NOMO-1 treated with dmso at 0.1 percent for 144 hours (cell line): ENCODE data around the gene UBE2C.
A peak's percentile ranks its signal among the peaks of the same experiment; 100 is the strongest.

Experiments used
- DNase-seq: peaks from one replicate; lab custom pipeline; 2025; ENCODE audit not compliant: unreplicated experiment; lab: John Stamatoyannopoulos, UW

Gene UBE2C

DNA sequence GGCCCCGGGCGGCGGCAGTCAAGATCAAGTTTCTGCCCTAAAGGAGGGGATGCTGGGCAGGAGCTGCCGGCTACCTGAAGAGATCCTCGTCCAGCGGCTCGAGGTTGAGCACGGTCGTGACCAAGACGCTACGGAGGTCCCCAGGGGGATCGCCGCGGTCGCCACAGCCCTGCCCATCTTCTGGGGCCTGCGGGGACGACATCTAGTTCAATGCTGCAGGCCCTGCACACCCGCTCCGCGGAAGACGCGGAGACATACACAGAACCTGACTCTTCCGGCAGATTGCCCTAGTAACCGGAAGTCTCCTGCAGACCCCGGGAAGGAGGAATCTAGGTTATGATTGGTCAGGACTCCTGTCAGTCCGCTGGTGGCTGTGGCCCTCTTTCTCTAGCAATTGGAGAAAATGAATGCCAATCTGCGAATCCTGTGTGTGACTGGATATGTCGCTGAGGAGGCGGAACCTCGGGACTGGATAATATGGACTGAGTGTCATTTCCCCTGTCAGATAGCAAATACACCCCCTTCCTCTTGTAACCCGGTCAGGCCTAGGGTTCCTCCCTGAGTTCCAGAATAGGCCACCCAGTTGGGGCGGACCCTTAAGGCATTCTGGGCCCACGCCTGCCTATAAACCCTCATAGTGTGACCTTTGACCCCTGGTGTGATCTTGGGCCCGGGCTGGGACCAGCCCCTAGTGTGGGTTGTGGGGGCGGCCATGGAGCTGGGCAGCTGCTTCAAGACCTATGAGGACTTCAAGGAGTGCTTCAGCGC is 44.9 kb downstream of the UBE2C start, which contains the start of the genes ACOT8 and ZSWIM3:
ACOT8 (minus strand) TSS at position 279 of the 768 bp plus-strand sequence; CDS start at position 202, 77 bp downstream.
ZSWIM3 (plus strand) TSS at position 501 of the 768 bp plus-strand sequence; CDS start at position 713, 212 bp downstream.
- peak; percentile 99 for DNase-seq

DNA sequence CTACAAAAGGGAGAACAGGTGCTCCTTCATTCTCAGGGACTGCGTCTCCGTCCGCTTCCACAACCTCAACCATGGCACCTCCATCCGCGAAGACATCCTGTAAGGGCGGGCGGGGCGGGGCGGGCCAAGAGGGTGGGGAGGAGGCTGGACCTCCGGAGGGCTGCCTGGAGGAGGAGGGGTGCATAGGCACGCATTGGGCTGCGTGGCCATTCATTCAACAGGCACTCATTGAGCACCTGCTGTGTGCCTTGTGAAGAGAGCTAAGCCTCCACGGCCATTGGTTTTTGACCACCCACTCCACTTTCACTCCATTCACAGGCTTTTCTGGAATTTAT is 45.4 kb downstream of the UBE2C start:
- DNase-seq, result peak; percentile 38

DNA sequence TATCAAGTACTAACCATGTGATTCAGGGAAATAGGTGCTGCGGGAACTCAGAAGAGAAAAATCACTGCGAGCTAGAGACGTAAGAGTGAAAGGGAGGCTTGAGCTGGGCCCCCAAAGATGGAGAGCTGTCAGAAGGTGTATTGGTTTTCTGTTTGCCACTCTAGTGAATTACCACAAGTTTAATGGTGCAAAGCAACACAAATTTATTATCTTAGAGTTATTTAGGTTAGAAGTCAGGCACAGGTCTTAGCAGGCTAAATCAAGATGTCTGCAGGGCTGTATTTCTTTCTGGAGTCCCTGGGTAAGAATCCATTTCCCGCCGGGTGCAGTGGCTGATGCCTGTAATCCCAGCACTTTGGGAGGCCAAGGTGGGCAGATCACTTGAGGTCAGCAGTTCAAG is 47.5 kb downstream of the UBE2C start:
- DNase-seq, result no peak

DNA sequence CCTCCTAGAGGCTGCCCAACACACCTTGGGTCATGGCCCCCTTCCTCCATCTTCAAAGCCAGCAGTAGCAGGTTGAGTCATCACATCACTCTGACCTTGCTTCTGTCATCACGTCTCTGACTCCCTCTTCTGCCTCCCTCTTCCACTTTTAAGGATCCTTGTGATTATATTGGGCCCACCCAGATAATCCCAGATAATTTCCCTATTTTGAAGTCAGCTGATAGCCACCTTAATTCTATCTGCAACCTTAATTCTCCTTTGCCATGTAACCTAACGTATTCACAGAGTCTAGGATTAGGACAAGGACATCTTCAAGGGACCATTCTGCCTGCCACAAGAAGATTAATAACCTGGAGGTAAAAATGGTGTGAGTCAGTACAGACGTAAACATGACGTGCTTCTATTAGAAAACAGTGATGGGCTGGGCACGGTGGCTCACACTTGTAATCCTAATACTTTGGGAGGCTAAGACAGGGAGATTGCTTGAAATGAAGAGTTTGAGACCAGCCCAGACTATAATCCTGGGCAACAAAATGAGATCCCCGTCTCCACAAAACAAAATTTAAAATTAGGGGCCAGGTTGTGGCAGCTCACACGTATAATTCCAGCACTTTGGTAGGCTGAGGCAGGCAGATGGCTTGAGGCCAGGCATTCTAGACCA is 48.2 kb downstream of the UBE2C start:
- no peak for DNase-seq

DNA sequence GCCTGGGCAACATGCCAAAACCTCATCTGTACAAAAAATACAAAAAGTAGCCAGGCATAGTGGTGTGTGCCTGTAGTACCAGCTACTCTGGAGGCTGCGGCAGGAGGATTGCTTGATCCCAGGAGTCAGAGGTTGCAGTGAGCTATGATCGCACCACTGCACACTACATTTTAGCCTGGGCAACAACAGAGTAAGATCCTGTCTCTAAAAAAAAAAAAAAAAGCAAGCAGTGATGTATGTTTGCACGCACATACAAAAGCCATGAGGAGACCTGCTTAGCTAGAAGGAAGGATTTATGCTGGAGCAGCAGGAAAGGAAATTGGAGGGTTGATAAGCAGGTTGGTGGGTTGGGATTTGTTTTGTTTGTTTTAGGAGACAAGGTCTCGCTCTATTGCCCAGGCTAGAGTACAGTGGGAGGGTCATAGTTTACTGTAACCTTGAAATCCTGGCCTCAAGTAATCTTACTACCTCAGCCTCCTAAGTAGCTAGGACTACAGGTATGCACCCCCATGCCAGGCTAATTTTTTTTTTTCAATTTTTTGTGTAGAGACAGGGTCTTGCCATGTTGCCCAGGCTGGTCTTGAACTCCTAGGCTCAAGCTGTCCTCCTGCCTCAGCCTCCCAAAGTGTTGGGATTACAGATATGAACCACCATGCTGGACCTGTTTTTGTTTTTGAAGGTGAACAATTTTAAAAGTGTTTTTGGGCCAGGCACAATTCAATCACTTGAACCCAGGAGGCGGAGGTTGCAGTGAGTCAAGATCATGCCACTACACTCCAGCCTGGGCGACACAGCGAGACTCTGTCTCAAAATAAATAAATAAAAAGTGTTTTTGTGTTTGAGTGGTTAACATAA is 49.0 kb downstream of the UBE2C start:
- DNase-seq, result no peak

DNA sequence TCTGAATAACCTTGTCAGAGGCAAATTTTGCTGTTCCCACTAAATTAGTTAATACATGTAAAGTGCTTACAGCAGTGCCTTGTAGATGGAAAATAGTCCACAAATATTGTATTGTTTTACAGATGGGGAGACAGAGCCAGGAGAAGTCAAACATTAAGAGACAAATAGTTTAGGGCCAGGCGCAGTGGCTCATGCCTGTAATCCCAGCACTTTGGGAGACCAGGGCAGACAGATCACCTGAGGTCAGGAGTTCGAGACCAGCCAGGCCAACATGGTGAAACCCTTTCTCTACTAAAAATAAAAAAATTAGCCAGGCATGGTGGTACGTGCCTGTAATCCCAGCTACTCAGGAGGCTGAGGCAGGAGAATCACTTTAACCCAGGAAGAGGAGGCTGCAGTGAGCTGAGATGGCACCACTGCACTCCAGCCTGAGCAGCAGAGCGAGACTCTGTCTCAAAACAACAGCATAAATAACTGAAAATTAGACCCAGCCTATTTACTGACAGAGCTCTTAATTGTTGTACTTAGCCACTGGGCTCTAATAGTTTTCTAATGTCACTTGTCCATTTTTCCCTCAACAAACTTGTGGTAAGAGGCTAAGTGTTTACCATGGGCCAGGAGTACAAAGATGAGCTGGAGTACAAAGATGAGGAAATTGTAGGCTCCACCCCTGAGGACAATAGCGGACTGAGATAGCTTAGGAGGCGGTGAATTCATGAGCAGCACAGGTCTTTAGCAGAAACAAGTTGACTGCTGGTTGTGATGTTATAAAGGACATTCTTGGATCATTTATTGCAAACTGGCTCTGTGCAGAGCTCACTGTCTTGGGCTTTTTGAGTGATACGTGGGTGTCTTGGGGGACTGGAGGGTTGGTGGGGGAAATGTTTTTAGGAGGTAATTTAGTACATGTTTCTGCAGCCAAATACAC is 51.4 kb downstream of the UBE2C start:
- no peak for DNase-seq

DNA sequence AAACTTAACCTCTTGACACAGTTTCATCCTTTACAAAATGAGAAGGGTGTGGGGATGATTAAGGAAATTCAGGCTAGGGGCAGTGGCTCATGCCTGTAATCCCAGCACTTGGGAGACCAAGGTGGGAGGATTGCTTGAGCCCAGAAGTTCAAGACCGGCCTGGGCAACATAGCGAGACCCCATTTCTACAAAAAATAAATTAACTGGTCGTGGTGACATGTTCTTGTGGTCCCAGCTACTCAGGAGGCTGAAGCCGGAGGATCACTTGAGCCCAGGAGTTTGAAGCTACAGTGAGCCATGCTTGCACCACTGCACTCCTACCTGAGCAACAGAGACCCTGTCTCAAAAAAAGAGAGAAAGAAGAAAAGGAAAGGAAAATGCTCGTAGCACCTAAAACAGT is 54.0 kb downstream of the UBE2C start:
- DNase-seq, result no peak
